GM13976 (cell line): Measurements from ENCODE around the gene EPHB2.
A peak's percentile ranks its signal among the peaks of the same experiment; 100 is the strongest.

ENCODE experiments used
- DNase-seq: peaks from one replicate; pipeline ENCODE4 v3.0.0; 2012; ENCODE audit warnings: low spot score
- in situ Hi-C: fragments of 300-500 bp; cut with MboI; formaldehyde crosslinking; loops from one replicate; pipeline ENCODE4 v1.12.0; 2022; ENCODE audit warnings: low sequenced_read_pairs, mixed read lengths, inconsistent platforms; ENCODE audit not compliant: unreplicated experiment
- TF ChIP-seq, protein P1 (sequence below): IDR thresholded peaks from 2 replicates; pipeline ENCODE4 v1.5.1; 2012; ENCODE audit warnings: borderline replicate concordance, mild to moderate bottlenecking; ENCODE audit not compliant: insufficient read depth; ENCODE audit errors: extremely low read depth, missing control alignments, control extremely low read depth

Gene EPHB2

GRCh38 chr1:22888320-22889075, 177.9 kb downstream of the EPHB2 start:
- DNase-seq, result no peak
- TF ChIP-seq, protein P1, sequence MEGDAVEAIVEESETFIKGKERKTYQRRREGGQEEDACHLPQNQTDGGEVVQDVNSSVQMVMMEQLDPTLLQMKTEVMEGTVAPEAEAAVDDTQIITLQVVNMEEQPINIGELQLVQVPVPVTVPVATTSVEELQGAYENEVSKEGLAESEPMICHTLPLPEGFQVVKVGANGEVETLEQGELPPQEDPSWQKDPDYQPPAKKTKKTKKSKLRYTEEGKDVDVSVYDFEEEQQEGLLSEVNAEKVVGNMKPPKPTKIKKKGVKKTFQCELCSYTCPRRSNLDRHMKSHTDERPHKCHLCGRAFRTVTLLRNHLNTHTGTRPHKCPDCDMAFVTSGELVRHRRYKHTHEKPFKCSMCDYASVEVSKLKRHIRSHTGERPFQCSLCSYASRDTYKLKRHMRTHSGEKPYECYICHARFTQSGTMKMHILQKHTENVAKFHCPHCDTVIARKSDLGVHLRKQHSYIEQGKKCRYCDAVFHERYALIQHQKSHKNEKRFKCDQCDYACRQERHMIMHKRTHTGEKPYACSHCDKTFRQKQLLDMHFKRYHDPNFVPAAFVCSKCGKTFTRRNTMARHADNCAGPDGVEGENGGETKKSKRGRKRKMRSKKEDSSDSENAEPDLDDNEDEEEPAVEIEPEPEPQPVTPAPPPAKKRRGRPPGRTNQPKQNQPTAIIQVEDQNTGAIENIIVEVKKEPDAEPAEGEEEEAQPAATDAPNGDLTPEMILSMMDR, result no peak
- in situ Hi-C loops, result loop anchor here (10.0 kb wide), 1 partner anchor 184 kb away; no protein-coding TSS in a partner anchor

DNA sequence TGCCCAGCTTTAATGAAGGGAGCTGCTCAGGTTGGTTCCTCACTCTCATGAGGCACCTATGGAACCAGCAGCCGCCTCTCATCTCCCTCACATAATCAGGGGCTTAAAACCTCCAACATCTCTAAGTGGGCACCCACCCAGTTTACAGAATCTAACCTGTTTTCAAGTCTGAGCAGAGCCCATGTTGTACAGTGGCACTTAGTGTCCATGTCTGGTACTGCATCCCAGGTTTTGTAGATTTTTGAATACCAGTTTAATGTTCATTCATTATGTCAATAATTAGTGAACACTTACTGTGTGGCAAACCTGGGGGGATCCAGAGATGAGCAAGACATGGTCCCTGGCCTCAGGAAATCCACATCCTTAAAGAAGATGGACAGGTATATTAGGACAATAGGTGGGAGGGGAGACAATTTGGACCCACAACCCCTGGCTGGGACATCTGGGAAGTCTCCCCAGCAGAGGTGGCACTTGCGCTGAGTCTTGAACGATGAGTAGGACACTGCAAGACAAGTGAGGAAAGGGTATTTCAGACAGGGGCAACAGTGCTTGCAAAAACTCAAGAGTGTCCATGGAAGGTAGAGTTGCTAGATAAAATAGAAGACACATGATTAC, 178.7 kb downstream of the EPHB2 start:
- TF ChIP-seq, protein P1, result peak; percentile 39
- DNase-seq, result peak; percentile 67
- in situ Hi-C loops, result loop anchor here (10.0 kb wide), 1 partner anchor 185 kb away; no protein-coding TSS in a partner anchor

GRCh38 chr1:22892789-22893188, 182.2 kb downstream of the EPHB2 start:
- in situ Hi-C loops, result no loop called here

GRCh38 chr1:22893292-22893691, 182.7 kb downstream of the EPHB2 start:
- TF ChIP-seq, protein P1, result no peak
- DNase-seq, result no peak
- in situ Hi-C loops, result no loop called here

More at GRCh38 chr1:22892789-22893188, 182.2 kb downstream of the EPHB2 start:
- no peak for DNase-seq
- TF ChIP-seq, protein P1, result no peak

GRCh38 chr1:22895357-22895756, 184.7 kb downstream of the EPHB2 start:
- TF ChIP-seq, protein P1, result no peak
- no peak for DNase-seq
- in situ Hi-C loops, result no loop called here

- DNase-seq, result no peak
- TF ChIP-seq, protein P1, result no peak
- in situ Hi-C loops, result no loop called here
These were observed 185.5 kb downstream of the EPHB2 start for GRCh38 chr1:22896184-22896583.
